Transverse colon (tissue), 4 donors: ENCODE results near the gene LSM11.
"Not testable (repeated sequence)": the region's sequence is repeated elsewhere in the genome, so short reads cannot be mapped to it uniquely, and the experiment has no call there.

Experiments used
- EP300 ChIP-seq: sonication (generic); formaldehyde crosslinking; IDR thresholded peaks from one replicate; pipeline ENCODE4 v1.6.1; 2017; ENCODE audit warnings: antibody characterized with exemption, low read depth
- POLR2A ChIP-seq: fragments of 450-650 bp; IDR thresholded peaks from one replicate; pipeline ENCODE4 v1.6.1; 2016; ENCODE audit warnings: antibody characterized with exemption, mild to moderate bottlenecking, moderate library complexity
- POLR2AphosphoS5 ChIP-seq, 3 donors: sonication (generic); formaldehyde crosslinking; IDR thresholded peaks; one replicate each; pipeline ENCODE4 v1.6.1; 2016; ENCODE audit warnings: antibody characterized with exemption in 3 of 3
- TF ChIP-seq, protein P1 (sequence below), 5 experiments: fragments of 200-600 bp in 3 of 5; fragments of 450-650 bp in 2 of 5; sonication (generic) in 3 of 5; IDR thresholded peaks; 1 replicate in 2 of 5; 2 replicates in 3 of 5; pipeline ENCODE4 v1.5.1; 2016 to 2017; ENCODE audit warnings: antibody characterized with exemption in 5 of 5, inconsistent platforms in 3 of 5, mild to moderate bottlenecking in 2 of 5, moderate library complexity in 1 of 5

DNA sequence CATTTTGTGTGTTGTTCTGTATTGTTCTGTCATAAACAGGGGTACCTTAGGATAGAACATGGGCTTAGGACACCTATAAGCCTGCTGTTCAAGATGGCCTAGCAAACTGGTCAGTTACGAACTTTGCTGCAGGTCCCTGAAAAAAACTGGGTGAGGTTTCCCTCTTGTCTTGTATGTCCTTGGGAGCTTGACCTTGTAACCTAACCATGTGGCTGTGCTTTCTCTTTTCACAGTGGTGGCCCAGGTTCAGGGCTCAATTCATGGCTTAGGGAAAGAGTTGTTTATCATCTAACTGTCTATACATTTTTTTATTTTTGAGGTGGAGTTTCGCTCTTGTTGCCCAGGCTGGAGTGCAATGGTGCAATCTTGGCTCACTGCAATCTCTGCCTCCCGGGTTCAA lies 47.4 kb upstream of the LSM11 start:
- TF ChIP-seq, protein P1, sequence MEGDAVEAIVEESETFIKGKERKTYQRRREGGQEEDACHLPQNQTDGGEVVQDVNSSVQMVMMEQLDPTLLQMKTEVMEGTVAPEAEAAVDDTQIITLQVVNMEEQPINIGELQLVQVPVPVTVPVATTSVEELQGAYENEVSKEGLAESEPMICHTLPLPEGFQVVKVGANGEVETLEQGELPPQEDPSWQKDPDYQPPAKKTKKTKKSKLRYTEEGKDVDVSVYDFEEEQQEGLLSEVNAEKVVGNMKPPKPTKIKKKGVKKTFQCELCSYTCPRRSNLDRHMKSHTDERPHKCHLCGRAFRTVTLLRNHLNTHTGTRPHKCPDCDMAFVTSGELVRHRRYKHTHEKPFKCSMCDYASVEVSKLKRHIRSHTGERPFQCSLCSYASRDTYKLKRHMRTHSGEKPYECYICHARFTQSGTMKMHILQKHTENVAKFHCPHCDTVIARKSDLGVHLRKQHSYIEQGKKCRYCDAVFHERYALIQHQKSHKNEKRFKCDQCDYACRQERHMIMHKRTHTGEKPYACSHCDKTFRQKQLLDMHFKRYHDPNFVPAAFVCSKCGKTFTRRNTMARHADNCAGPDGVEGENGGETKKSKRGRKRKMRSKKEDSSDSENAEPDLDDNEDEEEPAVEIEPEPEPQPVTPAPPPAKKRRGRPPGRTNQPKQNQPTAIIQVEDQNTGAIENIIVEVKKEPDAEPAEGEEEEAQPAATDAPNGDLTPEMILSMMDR (IDR thresholded peaks at IDR 0.05): not testable (repeated sequence)
- TF ChIP-seq POLR2A; EP300; POLR2AphosphoS5 (IDR thresholded peaks at IDR 0.05): not testable (repeated sequence)
